ENCODE data around the gene EXOSC5.

- TF ChIP-seq POLR2AphosphoS5 (IDR thresholded peaks at IDR 0.05) (no peak), CTCF (IDR thresholded peaks at IDR 0.05; ENCODE audit: poor library complexity, severe bottlenecking) (no peak), EZH2 (IDR thresholded peaks at IDR 0.05; ENCODE audit: borderline replicate concordance, insufficient read depth, low read length, poor library complexity, severe bottlenecking) (no peak), SMC3 (conservative IDR thresholded peaks at IDR 0.05; ENCODE audit: poor library complexity) (no peak), TAF1 (IDR thresholded peaks at IDR 0.05; ENCODE audit: low read depth) (no peak), REST (IDR thresholded peaks at IDR 0.05; ENCODE audit: borderline replicate concordance) (no peak), MXI1 (conservative IDR thresholded peaks at IDR 0.05; ENCODE audit: poor library complexity, severe bottlenecking) (no peak), EP300 (conservative IDR thresholded peaks at IDR 0.05; ENCODE audit: poor library complexity, severe bottlenecking) (no peak), RAD21 (conservative IDR thresholded peaks at IDR 0.05) (no peak)
Observed at GRCh38 chr19:41344162-41344561, 53.0 kb downstream of the EXOSC5 start.
